K562 (cell line): ENCODE data around the gene SIRT2. TPM values are rescaled to one million over a fixed set of nuclear protein-coding genes. Genes with fewer than 3 reads are reported as not detected.

Experiments used
- ATF3 ChIP-seq, 2 experiments: fragments of 450-650 bp in 1 of 2; sonication (generic) in 1 of 2; formaldehyde crosslinking in 1 of 2; IDR thresholded peaks in 1 of 2; conservative IDR thresholded peaks in 1 of 2; 2 replicates each; pipeline versions ENCODE4 v1.6.1 to v1.8.1; 2016 to 2023; ENCODE audit warnings: mild to moderate bottlenecking in 2 of 2, moderate library complexity in 2 of 2, inconsistent platforms in 1 of 2, missing genetic modification reagents in 1 of 2
- CEBPB ChIP-seq: fragments of 450-650 bp; IDR thresholded peaks from 2 replicates; pipeline ENCODE4 v1.6.1; 2016; ENCODE audit warnings: missing genetic modification characterization, missing compliant biosample characterization
- CSDE1 ChIP-seq, 2 experiments: fragments of 450-650 bp; IDR thresholded peaks; 2 replicates each; pipeline ENCODE4 v1.6.1; 2016; ENCODE audit warnings: mild to moderate bottlenecking in 1 of 2
- DMBX1 ChIP-seq: fragments of 250-450 bp; sonication (Bioruptor Pico); IDR thresholded peaks from 2 replicates; pipeline ENCODE4 v1.8.0; 2022; ENCODE audit warnings: inconsistent platforms, mild to moderate bottlenecking, moderate library complexity, borderline replicate concordance
- ID3 ChIP-seq, 2 experiments: fragments of 250-450 bp in 1 of 2; fragments of 450-650 bp in 1 of 2; sonication (Bioruptor Pico) in 1 of 2; IDR thresholded peaks; 2 replicates each; pipeline versions ENCODE4 v1.6.1 to v1.8.0; 2016 to 2021; ENCODE audit warnings: mild to moderate bottlenecking in 2 of 2, moderate library complexity in 2 of 2, missing compliant biosample characterization in 1 of 2, missing genetic modification characterization in 1 of 2
- MECOM ChIP-seq: fragments of 250-450 bp; sonication (Bioruptor Pico); IDR thresholded peaks from 2 replicates; pipeline ENCODE4 v1.8.0; 2022; ENCODE audit warnings: inconsistent platforms
- NFXL1 ChIP-seq: fragments of 450-650 bp; formaldehyde crosslinking; IDR thresholded peaks from 2 replicates; pipeline ENCODE4 v1.4.0; 2021; ENCODE audit warnings: mild to moderate bottlenecking
- PCBP1 ChIP-seq: fragments of 200-400 bp; formaldehyde crosslinking; IDR thresholded peaks from 2 replicates; pipeline ENCODE4 v1.6.1; 2018; ENCODE audit warnings: mild to moderate bottlenecking, low read depth, low read length; ENCODE audit not compliant: poor library complexity, severe bottlenecking
- PHF21A ChIP-seq: fragments of 450-650 bp; IDR thresholded peaks from 2 replicates; pipeline ENCODE4 v1.6.1; 2017; ENCODE audit warnings: low read depth, borderline replicate concordance
- PML ChIP-seq: IDR thresholded peaks from 2 replicates; pipeline ENCODE4 v1.6.1; 2012; ENCODE audit warnings: low read length, inconsistent platforms
- PTTG1 ChIP-seq: fragments of 450-650 bp; IDR thresholded peaks from 2 replicates; pipeline ENCODE4 v1.6.1; 2016; ENCODE audit warnings: low read depth, mild to moderate bottlenecking, missing genetic modification characterization, missing compliant biosample characterization
- RAD51 ChIP-seq: fragments of 450-650 bp; IDR thresholded peaks from 2 replicates; pipeline ENCODE4 v1.7.1; 2016; ENCODE audit warnings: low read depth, mild to moderate bottlenecking, borderline replicate concordance
- REST ChIP-seq, 2 experiments: fragments of 450-650 bp; formaldehyde crosslinking in 1 of 2; IDR thresholded peaks; 2 replicates each; pipeline versions ENCODE4 v1.4.0 to v1.6.1; 2014 to 2020; ENCODE audit warnings: mild to moderate bottlenecking in 2 of 2, borderline replicate concordance in 1 of 2, low read depth in 1 of 2
- TAL1 ChIP-seq: fragments of 450-650 bp; IDR thresholded peaks from 2 replicates; pipeline ENCODE4 v1.6.1; 2016; ENCODE audit warnings: mild to moderate bottlenecking
- TRIM28 ChIP-seq: fragments of 450-650 bp; IDR thresholded peaks from 2 replicates; pipeline ENCODE4 v1.6.1; 2017
- ZC3H11A ChIP-seq: IDR thresholded peaks from 2 replicates; pipeline ENCODE4 v1.6.1; 2012; ENCODE audit warnings: low read depth, low read length, improper control_type of control experiment
- ZC3H8 ChIP-seq: fragments of 450-650 bp; IDR thresholded peaks from 2 replicates; pipeline ENCODE4 v1.6.1; 2017
- ZNF24 ChIP-seq: fragments of 450-650 bp; IDR thresholded peaks from 2 replicates; pipeline ENCODE4 v1.6.1; 2016
- ZNF354B ChIP-seq: fragments of 250-450 bp; sonication (Bioruptor Pico); IDR thresholded peaks from 2 replicates; pipeline ENCODE4 v1.4.0; 2020
- polyA plus RNA-seq, 8 experiments: library from polyadenylated mRNA; depleted of rRNA in 4 of 8; stranded (reverse) in 5 of 8; unstranded in 3 of 8; fragments of >200 nt; fragmentation: Nextera tagmentation in 2 of 8; fragmentation: Illumina TruSeq in 1 of 8; extraction: Ambion mirVana in 2 of 8; extraction: Trizol in 1 of 8; gene quantifications; 2 replicates each; pipeline versions ENCODE4 v1.2.1 to v1.2.3, GENCODE V29; 2011 to 2014; ENCODE audit warnings: inconsistent platforms in 1 of 8, missing spikeins in 1 of 8
- total RNA-seq, 7 experiments: library from RNA; depleted of rRNA in 6 of 7; stranded (reverse); fragments of >200 nt in 6 of 7; fragmentation: Illumina TruSeq in 2 of 7; extraction: Trizol in 2 of 7; gene quantifications; 2 replicates each; pipeline versions ENCODE4 v1.2.1 to v1.2.3, GENCODE V29; 2011 to 2021; ENCODE audit warnings: low replicate concordance in 1 of 7

Gene SIRT2
- total and polyA plus RNA-seq, 9 of the 15 experiments (the other 6 are each of a cell fraction or from before 2014, with no cell fraction given) = 2.3 to 35.2 (median 22.9) TPM

- TF ChIP-seq PCBP1 (no peak), RAD51 (no peak; the same call in 1 of the 2 replicates), ZNF24 (no peak), PML (peak; percentile 63; the same call in 1 of the 2 replicates), NFXL1 (CRISPR knock-in tag) (no peak), TAL1 (no peak), ATF3 (IDR thresholded peaks at IDR 0.05) (no peak), ATF3 (CRISPR knock-in tag; conservative IDR thresholded peaks at IDR 0.05) (no peak), TRIM28 (no peak), ZC3H8 (no peak), CEBPB (no peak), REST (IDR thresholded peaks at IDR 0.05; ENCODE audit: borderline replicate concordance) (no peak), REST (CRISPR knock-in tag; IDR thresholded peaks at IDR 0.05; ENCODE audit: low read depth) (peak; percentile 67; the same call in 1 of the 2 replicates), ID3 (CRISPR knock-in tag; IDR thresholded peaks at IDR 0.05) (no peak), ID3 (tag; IDR thresholded peaks at IDR 0.05) (no peak), ZNF354B (no peak), MECOM (CRISPR knock-in tag) (no peak), ZC3H11A (no peak), CSDE1 (IDR thresholded peaks at IDR 0.05) (peak in 1 of 2 experiments; percentile 81; a peak in 1 of 4 replicates), DMBX1 (CRISPR knock-in tag) (no peak), PHF21A (no peak), PTTG1 (tag) (no peak)
These were observed 49.5 kb downstream of the SIRT2 start, which contains the start of gene HNRNPL (continued) for GRCh38 chr19:38849860-38850435.
